Muscle of leg (tissue), 11 donors: ENCODE measurements around the gene NAA40. TPM values are rescaled to one million over a fixed set of nuclear protein-coding genes. Genes with fewer than 3 reads are reported as not detected.
"Not testable (repeated sequence)": the region's sequence is repeated elsewhere in the genome, so short reads cannot be mapped to it uniquely, and the experiment has no call there.

Source experiments
- DNase-seq: peaks from one replicate; pipeline ENCODE4 v3.0.0; 2013
- H3K27ac ChIP-seq: one replicate; pipeline ENCODE4 v1.5.1; 2013; ENCODE audit warnings: mild to moderate bottlenecking, low read length, control low read depth
- H3K27me3 ChIP-seq: one replicate; pipeline ENCODE4 v1.6.1; 2013; ENCODE audit warnings: low read length; ENCODE audit not compliant: control insufficient read depth, insufficient read depth
- H3K36me3 ChIP-seq: one replicate; pipeline ENCODE4 v1.6.1; 2013; ENCODE audit warnings: low read length; ENCODE audit not compliant: control insufficient read depth, insufficient read depth
- H3K4me1 ChIP-seq: one replicate; pipeline ENCODE4 v1.6.1; 2013; ENCODE audit warnings: low read length; ENCODE audit not compliant: control insufficient read depth, insufficient read depth
- H3K4me3 ChIP-seq: one replicate; pipeline ENCODE4 v1.5.1; 2013; ENCODE audit warnings: low read length, control low read depth
- H3K9me3 ChIP-seq: replicated peaks from 2 replicates; pipeline ENCODE4 v1.6.1; 2013; ENCODE audit warnings: low read depth, low read length; ENCODE audit not compliant: control insufficient read depth
- WGBS: methylation state at CpG from one replicate; pipeline ENCODE4 v1.1.5; 2013; ENCODE audit warnings: missing lambda C conversion rate; ENCODE audit not compliant: insufficient coverage; 5-methylcytosine and 5-hydroxymethylcytosine counted together
- polyA plus RNA-seq, 8 donors: library from polyadenylated mRNA; unstranded; fragments of 120-200 nt; gene quantifications; one replicate each; pipeline versions ENCODE4 v1.2.1 to v1.2.3, GENCODE V29; 2013; ENCODE audit warnings: inconsistent platforms in 1 of 8, low replicate concordance in 1 of 8; ENCODE audit not compliant: insufficient read length in 8 of 8, insufficient read depth in 1 of 8
- total RNA-seq: library from RNA; stranded (reverse); fragments of 120-200 nt; gene quantifications from one replicate; pipeline ENCODE4 v1.2.4, GENCODE V29; 2013

Gene NAA40
- total and polyA plus RNA-seq, 9 donors, result 8.9 to 18.4 (median 16.1) TPM

DNA sequence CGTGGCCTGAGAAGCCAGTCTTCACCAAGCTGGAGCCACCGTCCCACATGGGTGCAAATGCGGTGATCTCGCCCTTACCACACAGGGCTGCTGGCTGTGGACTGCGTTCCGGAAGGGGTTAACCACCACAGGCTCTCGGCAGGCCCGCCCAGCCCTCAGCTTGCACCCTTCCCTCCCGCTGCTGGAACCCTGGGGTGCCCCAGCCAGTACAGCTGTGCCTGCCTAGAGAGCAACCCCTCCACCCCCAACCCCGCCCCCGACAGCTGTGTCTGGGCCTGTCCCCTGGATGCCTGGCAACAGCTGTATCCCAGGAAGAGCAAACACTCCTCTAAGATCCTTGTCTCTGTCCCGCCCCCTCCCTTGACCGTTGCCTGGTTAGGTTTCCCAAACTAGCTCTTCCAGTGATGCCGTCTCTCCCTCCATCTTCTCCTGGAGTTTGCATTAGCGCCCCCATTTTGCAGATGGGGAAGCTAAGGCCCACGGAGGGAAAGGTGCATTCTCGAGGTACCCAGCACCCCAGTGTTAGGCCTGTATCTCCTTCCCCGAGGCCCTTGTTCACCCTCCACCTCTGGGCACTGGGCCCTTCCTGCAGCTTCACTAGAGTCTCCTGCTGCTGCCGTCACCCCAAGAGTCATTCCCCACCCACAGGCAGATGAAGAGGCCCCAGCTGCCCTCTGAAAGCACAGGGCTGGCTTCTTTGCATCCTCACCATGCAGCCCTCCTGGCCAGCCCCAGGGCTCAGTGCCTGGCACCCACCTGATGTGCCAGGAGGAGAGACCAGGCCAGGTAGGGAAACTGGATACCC lies 23.0 kb downstream of the NAA40 start:
- 18% methylated on average over 15 of the region's 19 CpGs for WGBS

DNA sequence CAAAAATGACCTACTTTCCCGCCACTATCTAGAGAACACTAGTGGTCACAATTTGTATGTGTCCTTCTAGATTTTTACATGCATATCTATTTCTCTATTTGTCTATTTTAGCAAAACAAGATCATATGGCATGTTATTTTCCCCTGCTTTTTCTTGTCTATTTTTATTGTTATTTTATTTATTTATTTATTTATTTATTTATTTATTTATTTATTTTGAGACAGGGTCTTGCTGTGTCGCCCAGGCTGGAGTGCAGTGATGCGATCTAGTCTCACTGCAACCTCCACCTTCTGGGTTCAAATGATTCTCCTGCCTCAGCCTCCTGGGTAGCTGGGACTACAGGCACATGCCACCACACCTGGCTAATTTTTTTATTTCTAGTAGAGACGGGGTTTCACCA lies 25.1 kb downstream of the NAA40 start:
- not testable (repeated sequence) for H3K9me3 ChIP-seq, H3K27me3 ChIP-seq, H3K4me3 ChIP-seq, H3K27ac ChIP-seq, DNase-seq, H3K36me3 ChIP-seq
- H3K4me1 ChIP-seq, result peaks cover 24% of the 10 kb centered on the region
- no CpG with 5 or more reads among the region's 4 CpGs for WGBS

More for the DNA sequence above, 23.0 kb downstream of the NAA40 start:
- H3K9me3 ChIP-seq, result no peaks in the 10 kb centered on the region
- DNase-seq, result peak; percentile 96
- no peaks in the 10 kb centered on the region for H3K27me3 ChIP-seq
- no peak overlapping the region for H3K4me3 ChIP-seq
- peak overlapping the region; percentile 86 for H3K27ac ChIP-seq
- H3K4me1 ChIP-seq, result peaks cover 24% of the 10 kb centered on the region
- peaks cover 10% of the 10 kb centered on the region for H3K36me3 ChIP-seq

DNA sequence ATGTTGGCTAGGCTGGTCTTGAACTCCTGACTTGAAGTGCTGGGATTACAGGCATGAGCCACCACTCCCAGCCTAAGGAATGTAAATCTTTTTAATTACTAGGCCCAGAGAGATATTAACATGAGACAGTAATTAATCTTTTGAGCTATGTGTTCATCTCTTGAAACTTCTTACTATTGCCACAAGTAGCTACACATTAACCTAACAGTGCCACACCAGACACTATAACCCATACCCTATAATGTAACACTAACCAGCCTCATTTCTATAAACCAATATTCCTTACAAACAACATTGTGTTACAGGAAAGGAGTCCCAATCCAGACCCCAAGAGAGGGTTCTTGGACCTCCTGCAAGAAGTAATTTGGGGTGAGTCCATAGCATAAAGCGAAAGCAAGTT lies 27.6 kb downstream of the NAA40 start:
- DNase-seq, result no peak

DNA sequence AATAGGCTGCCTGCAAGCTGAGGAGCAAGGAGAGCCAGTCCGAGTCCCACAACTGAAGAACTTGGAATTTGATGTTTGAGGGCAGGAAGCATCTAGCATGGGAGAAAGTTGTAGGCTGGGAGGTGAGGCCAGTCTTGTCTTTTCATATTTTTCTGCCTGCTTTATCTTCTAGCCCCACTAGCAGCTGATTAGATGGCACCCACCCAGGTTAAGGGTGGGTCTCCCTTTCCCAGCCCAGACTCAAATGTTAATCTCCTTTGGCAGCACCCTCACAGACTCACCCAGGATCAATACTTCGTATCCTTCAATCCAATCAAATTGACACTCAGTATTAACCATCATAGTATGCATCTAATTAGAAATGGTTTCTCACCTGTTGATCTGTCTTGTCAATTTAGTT lies 30.7 kb downstream of the NAA40 start:
- H3K27ac ChIP-seq, result no peak overlapping the region
- 80% methylated on average over 1 of the region's 2 CpGs for WGBS
- no peaks in the 10 kb centered on the region for H3K36me3 ChIP-seq
- H3K4me3 ChIP-seq, result no peak overlapping the region
- H3K9me3 ChIP-seq, result no peaks in the 10 kb centered on the region
- H3K27me3 ChIP-seq, result no peaks in the 10 kb centered on the region
- H3K4me1 ChIP-seq, result peaks cover 3% of the 10 kb centered on the region
- no peak for DNase-seq

More for the DNA sequence above, 27.6 kb downstream of the NAA40 start:
- Histone ChIP-seq H3K27ac (no peak overlapping the region), H3K4me3 (no peak overlapping the region), H3K27me3 (no peaks in the 10 kb centered on the region), H3K36me3 (no peaks in the 10 kb centered on the region), H3K9me3 (no peaks in the 10 kb centered on the region), H3K4me1 (peaks cover 14% of the 10 kb centered on the region)
- whole genome bisulfite sequencing, result 80% methylated on average over 1 of the region's 1 CpG

DNA sequence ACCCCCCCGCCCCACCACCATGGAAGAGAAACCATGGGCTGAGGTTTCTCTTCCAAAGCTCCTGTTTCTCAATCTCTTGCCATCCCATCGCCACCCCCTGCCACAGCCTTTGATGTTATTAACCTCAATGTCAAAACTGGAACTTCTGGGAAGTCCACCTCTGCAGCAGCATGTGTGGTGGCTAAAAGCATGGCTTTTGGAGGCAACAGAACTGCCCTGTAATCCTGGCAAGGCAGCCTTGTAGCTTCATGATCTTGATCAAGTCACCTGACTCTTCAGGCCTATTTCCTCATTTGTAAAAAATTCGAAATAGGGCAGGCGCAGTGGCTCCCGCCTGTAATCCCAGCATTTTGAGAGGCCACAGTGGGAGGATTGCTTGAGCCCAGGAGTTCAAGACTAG lies 32.1 kb downstream of the NAA40 start:
- 58% methylated on average over 4 of the region's 5 CpGs for WGBS
- no peak for DNase-seq
- Histone ChIP-seq H3K27me3 (no peaks in the 10 kb centered on the region), H3K4me3 (no peak overlapping the region), H3K9me3 (no peaks in the 10 kb centered on the region), H3K36me3 (peaks cover 2% of the 10 kb centered on the region), H3K4me1 (peaks cover 10% of the 10 kb centered on the region), H3K27ac (no peak overlapping the region)

DNA sequence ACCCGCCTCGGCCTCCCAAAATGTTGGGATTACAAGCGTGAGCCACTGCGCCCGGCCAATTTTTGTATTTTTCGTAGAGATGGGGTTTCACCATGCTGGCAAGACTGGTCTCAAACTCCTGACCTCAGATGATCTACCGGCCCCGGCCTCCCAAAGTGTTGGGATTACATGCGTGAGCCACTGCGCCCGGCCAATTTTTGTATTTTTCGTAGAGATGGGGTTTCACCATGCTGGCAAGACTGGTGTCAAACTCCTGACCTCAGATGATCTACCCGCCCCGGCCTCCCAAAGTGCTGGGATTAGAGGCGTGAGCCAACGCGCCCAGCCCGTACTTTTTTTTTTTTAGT lies 35.1 kb downstream of the NAA40 start:
- not testable (repeated sequence) for DNase-seq, H3K4me3 ChIP-seq, H3K27me3 ChIP-seq, H3K9me3 ChIP-seq
- Histone ChIP-seq H3K4me1 (peaks cover 19% of the 10 kb centered on the region), H3K36me3 (peaks cover 23% of the 10 kb centered on the region), H3K27ac (peak overlapping the region; percentile 93)
- WGBS, result 72% methylated on average over 14 of the region's 18 CpGs

DNA sequence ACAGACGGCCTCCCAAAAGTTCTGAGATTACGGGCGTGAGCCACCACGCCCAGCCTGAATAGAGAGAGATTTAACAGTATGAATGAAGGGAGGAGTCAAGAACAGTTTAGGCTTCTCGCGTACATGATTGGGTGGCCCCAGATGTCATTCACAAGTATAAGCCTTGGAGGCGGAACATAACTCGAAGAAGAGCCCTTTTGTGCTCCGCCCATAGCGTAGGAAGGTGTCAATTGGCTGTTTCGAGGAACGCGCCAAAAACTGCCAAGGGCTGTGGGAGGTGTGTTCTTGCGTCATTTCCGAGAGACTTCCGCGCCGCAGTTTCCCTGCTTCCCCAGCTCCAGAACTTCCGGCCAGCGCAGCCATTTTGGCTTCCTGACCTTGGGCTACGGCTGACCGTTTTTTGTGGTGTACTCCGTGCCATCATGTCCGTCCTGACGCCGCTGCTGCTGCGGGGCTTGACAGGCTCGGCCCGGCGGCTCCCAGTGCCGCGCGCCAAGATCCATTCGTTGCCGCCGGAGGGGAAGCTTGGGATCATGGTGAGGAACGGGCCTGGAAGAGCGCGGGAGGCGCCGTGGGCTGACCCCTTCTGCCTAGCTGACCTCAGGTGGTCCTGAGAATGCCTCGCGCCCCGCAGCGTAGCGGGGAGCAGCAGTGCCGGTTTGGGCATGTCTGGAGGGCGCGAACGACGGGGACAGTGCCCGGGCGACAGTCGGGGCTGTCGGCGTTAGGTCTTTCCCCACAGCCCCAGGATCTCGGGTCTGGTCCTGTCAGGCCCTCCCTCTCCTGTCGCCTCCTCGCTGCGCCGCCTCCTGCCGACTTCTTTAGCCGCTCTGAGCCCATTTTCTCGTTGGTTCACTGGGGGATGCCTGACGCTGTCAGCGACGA lies 35.7 kb downstream of the NAA40 start, which contains the start of gene COX8A:
TSS of gene COX8A (plus strand) at position 362 of the 885 bp plus-strand sequence. CDS start at position 423, 61 bp downstream.
- under 1% methylated on average over 62 of the region's 67 CpGs for WGBS
- Histone ChIP-seq H3K4me1 (peaks cover 19% of the 10 kb centered on the region), H3K9me3 (no peaks in the 10 kb centered on the region), H3K27me3 (no peaks in the 10 kb centered on the region), H3K27ac (peak within 1 kb of the TSS; percentile 93), H3K4me3 (peak within 1 kb of the TSS; percentile 99), H3K36me3 (peaks cover 26% of the 10 kb centered on the region)
- DNase-seq, result peak; percentile 100

- no peaks in the 10 kb centered on the region for H3K9me3 ChIP-seq
- 67% methylated on average over 9 of the region's 10 CpGs for WGBS
- H3K36me3 ChIP-seq, result peaks cover 34% of the 10 kb centered on the region
- no peak overlapping the region for H3K27ac ChIP-seq
- no peak overlapping the region for H3K4me3 ChIP-seq
- no peaks in the 10 kb centered on the region for H3K27me3 ChIP-seq
- peaks cover 22% of the 10 kb centered on the region for H3K4me1 ChIP-seq
- no peak for DNase-seq
Observed at GRCh38 chr11:63978551-63979239, 39.9 kb downstream of the NAA40 start.

GRCh38 chr11:63979426-63979825 lies 40.6 kb downstream of the NAA40 start:
- DNase-seq, result no peak
- H3K27me3 ChIP-seq, result no peaks in the 10 kb centered on the region
- peaks cover 34% of the 10 kb centered on the region for H3K36me3 ChIP-seq
- H3K27ac ChIP-seq, result no peak overlapping the region
- H3K4me3 ChIP-seq, result no peak overlapping the region
- no peaks in the 10 kb centered on the region for H3K9me3 ChIP-seq
- H3K4me1 ChIP-seq, result peaks cover 19% of the 10 kb centered on the region
- WGBS, result 79% methylated on average over 5 of the region's 5 CpGs

DNA sequence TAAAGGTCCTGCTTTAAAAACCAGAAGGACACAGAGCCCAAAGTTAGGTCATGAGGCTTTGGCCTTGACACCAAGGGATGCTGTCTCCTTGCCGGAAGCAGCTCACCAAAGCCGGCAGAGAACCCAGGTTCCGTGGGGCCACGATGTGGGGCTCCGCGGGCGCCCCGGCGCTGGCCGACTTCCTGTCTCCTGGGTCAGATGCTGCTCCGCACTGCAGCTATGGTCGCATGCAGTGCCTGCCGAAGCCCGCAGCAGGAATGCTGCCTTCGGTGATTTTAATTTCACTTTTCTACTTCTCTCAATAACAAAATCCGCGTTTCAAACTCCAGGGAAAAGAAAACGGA lies 47.0 kb downstream of the NAA40 start:
- no peaks in the 10 kb centered on the region for H3K27me3 ChIP-seq
- peak; percentile 35 for DNase-seq
- H3K9me3 ChIP-seq, result no peaks in the 10 kb centered on the region
- H3K4me3 ChIP-seq, result peak overlapping the region; percentile 74
- H3K36me3 ChIP-seq, result peaks cover 29% of the 10 kb centered on the region
- peak overlapping the region; percentile 91 for H3K27ac ChIP-seq
- peaks cover 21% of the 10 kb centered on the region for H3K4me1 ChIP-seq
- 0% methylated on average over 13 of the region's 18 CpGs for WGBS
